Hepatocyte (in vitro differentiated cells): ENCODE measurements around the gene MXRA5.

Experiments used
- EZH2 ChIP-seq: fragments of 200-600 bp; sonication (generic); IDR thresholded peaks from 2 replicates; pipeline ENCODE4 v1.6.1; 2016; ENCODE audit warnings: antibody characterized with exemption, mild to moderate bottlenecking, borderline replicate concordance
- EZH2phosphoT487 ChIP-seq: fragments of 200-600 bp; sonication (generic); IDR thresholded peaks from one replicate; pipeline ENCODE4 v1.6.1; 2018; ENCODE audit warnings: antibody characterized with exemption, mild to moderate bottlenecking, low read depth, moderate library complexity; ENCODE audit not compliant: unreplicated experiment, severe bottlenecking
- TF ChIP-seq, protein P1 (sequence below): fragments of 200-600 bp; sonication (generic); IDR thresholded peaks from 2 replicates; pipeline ENCODE4 v1.5.1; 2016; ENCODE audit warnings: antibody characterized with exemption, mild to moderate bottlenecking; ENCODE audit not compliant: poor library complexity

DNA sequence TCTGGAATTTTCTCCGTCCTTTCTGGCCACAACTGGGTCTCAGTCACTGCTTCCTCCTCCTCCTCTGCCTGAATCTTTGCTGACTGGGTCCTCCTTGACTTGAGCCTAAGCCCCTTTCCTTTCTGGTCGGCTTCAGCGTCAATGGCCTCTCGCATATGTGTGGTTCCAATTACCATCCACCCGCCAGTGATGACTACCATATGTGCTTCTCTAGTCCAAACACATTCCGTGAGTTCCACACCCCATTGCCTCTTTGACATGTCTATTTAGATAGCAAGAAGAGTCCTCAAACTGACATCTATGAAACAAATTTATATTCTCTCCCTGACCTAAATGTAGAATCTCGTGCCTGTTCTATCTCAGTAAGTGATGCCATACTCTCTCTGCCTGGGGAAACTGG is 19.8 kb downstream of the MXRA5 start:
- TF ChIP-seq, protein P1, sequence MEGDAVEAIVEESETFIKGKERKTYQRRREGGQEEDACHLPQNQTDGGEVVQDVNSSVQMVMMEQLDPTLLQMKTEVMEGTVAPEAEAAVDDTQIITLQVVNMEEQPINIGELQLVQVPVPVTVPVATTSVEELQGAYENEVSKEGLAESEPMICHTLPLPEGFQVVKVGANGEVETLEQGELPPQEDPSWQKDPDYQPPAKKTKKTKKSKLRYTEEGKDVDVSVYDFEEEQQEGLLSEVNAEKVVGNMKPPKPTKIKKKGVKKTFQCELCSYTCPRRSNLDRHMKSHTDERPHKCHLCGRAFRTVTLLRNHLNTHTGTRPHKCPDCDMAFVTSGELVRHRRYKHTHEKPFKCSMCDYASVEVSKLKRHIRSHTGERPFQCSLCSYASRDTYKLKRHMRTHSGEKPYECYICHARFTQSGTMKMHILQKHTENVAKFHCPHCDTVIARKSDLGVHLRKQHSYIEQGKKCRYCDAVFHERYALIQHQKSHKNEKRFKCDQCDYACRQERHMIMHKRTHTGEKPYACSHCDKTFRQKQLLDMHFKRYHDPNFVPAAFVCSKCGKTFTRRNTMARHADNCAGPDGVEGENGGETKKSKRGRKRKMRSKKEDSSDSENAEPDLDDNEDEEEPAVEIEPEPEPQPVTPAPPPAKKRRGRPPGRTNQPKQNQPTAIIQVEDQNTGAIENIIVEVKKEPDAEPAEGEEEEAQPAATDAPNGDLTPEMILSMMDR = no peak
- TF ChIP-seq EZH2 (no peak), EZH2phosphoT487 (no peak)
